CD14-positive monocyte (primary cell): ENCODE results near the gene SIGMAR1. TPM values are rescaled to one million over a fixed set of nuclear protein-coding genes. Genes with fewer than 3 reads are reported as not detected.
A peak's percentile ranks its signal among the peaks of the same experiment; 100 is the strongest.

ENCODE experiments used
- DNase-seq, 3 donors: peaks; one replicate each; pipeline ENCODE4 v3.0.0-alpha.2; 2011 to 2022
- H2AFZ ChIP-seq: 2 replicates; pipeline ENCODE4 v1.6.0; 2012; ENCODE audit warnings: mild to moderate bottlenecking, low read depth, low read length, inconsistent platforms; ENCODE audit not compliant: insufficient read depth, poor library complexity, severe bottlenecking
- H3K27ac ChIP-seq, 2 donors: 1 replicate in 1 of 2; 2 replicates in 1 of 2; pipeline ENCODE4 v1.5.1; 2012 to 2013; ENCODE audit warnings: low read length in 2 of 2, control low read depth in 1 of 2, inconsistent platforms in 1 of 2, low read depth in 1 of 2, mild to moderate bottlenecking in 1 of 2
- H3K27me3 ChIP-seq, 2 donors: one replicate each; pipeline versions ENCODE4 v1.6.0 to v1.6.1; 2011 to 2013; ENCODE audit warnings: low read length in 2 of 2; ENCODE audit not compliant: control insufficient read depth in 2 of 2, insufficient read depth in 2 of 2
- H3K36me3 ChIP-seq, 2 donors: replicated peaks in 1 of 2; 1 replicate in 1 of 2; 2 replicates in 1 of 2; pipeline versions ENCODE4 v1.5.1 to v1.6.1; 2012 to 2013; ENCODE audit warnings: low read length in 2 of 2, control low read depth in 1 of 2, inconsistent platforms in 1 of 2, mild to moderate bottlenecking in 1 of 2; ENCODE audit not compliant: insufficient read depth in 2 of 2, control insufficient read depth in 1 of 2
- H3K4me1 ChIP-seq, 2 donors: 1 replicate in 1 of 2; 2 replicates in 1 of 2; pipeline versions ENCODE4 v1.5.1 to v1.6.1; 2012 to 2013; ENCODE audit warnings: low read length in 2 of 2, control low read depth in 1 of 2, inconsistent platforms in 1 of 2, mild to moderate bottlenecking in 1 of 2, moderate library complexity in 1 of 2; ENCODE audit not compliant: insufficient read depth in 2 of 2, control insufficient read depth in 1 of 2
- H3K4me2 ChIP-seq: replicated peaks from 2 replicates; pipeline ENCODE3; 2012; ENCODE audit warnings: low read length, moderate library complexity, mild to moderate bottlenecking; ENCODE audit not compliant: poor library complexity, severe bottlenecking; ENCODE audit errors: extremely low read depth
- H3K4me3 ChIP-seq, 3 experiments: fragments of 200-600 bp in 1 of 3; sonication (generic) in 1 of 3; replicated peaks in 1 of 3; 1 replicate in 2 of 3; 2 replicates in 1 of 3; pipeline ENCODE4 v1.5.1; 2011 to 2013; ENCODE audit warnings: low read length in 3 of 3, mild to moderate bottlenecking in 3 of 3, control low read depth in 2 of 3, low read depth in 2 of 3, inconsistent platforms in 1 of 3, moderate library complexity in 1 of 3
- H3K79me2 ChIP-seq: 2 replicates; pipeline ENCODE4 v1.6.0; 2012; ENCODE audit warnings: mild to moderate bottlenecking, control low read depth, inconsistent platforms, low read length, moderate library complexity; ENCODE audit not compliant: insufficient read depth
- H3K9ac ChIP-seq: 2 replicates; pipeline ENCODE4 v1.6.0; 2017; ENCODE audit warnings: low read length, mild to moderate bottlenecking; ENCODE audit not compliant: insufficient read depth, poor library complexity, severe bottlenecking
- H3K9me3 ChIP-seq, 2 donors: replicated peaks in 1 of 2; 1 replicate in 1 of 2; 2 replicates in 1 of 2; pipeline versions ENCODE4 v1.5.1 to v1.6.1; 2012 to 2013; ENCODE audit warnings: low read length in 2 of 2, control low read depth in 1 of 2; ENCODE audit not compliant: control insufficient read depth in 1 of 2, insufficient read depth in 1 of 2
- H4K20me1 ChIP-seq: 2 replicates; pipeline ENCODE4 v1.6.0; 2012; ENCODE audit warnings: mild to moderate bottlenecking, low read length, control low read depth, moderate library complexity; ENCODE audit not compliant: insufficient read depth
- H3K27ac Mint-ChIP-seq, 7 donors: one replicate each; pipeline ENCODE4 v1.8.0; 2020; ENCODE audit warnings: mild to moderate bottlenecking in 7 of 7, mixed read lengths in 7 of 7, moderate library complexity in 6 of 7, inconsistent platforms in 2 of 7
- H3K27me3 Mint-ChIP-seq, 3 donors: one replicate each; pipeline ENCODE4 v1.8.0; 2021 to 2022; ENCODE audit warnings: low read depth in 3 of 3, mild to moderate bottlenecking in 3 of 3, mixed read lengths in 3 of 3, moderate library complexity in 3 of 3, inconsistent platforms in 1 of 3
- H3K36me3 Mint-ChIP-seq, 2 donors: one replicate each; pipeline ENCODE4 v1.8.0; 2020; ENCODE audit warnings: mixed read lengths in 2 of 2, inconsistent platforms in 1 of 2, mild to moderate bottlenecking in 1 of 2
- H3K4me1 Mint-ChIP-seq: one replicate; pipeline ENCODE4 v1.8.0; 2020; ENCODE audit warnings: mild to moderate bottlenecking, mixed read lengths
- H3K4me3 Mint-ChIP-seq, 2 donors: one replicate each; pipeline ENCODE4 v1.8.0; 2020; ENCODE audit warnings: mild to moderate bottlenecking in 2 of 2, mixed read lengths in 2 of 2, moderate library complexity in 1 of 2
- H3K9me3 Mint-ChIP-seq, 7 donors: one replicate each; pipeline ENCODE4 v1.8.0; 2020 to 2022; ENCODE audit warnings: mixed read lengths in 7 of 7, mild to moderate bottlenecking in 6 of 7, moderate library complexity in 6 of 7, inconsistent platforms in 2 of 7
- WGBS: methylation state at CpG from one replicate; pipeline ENCODE4 v1.1.5; 2013; ENCODE audit warnings: missing lambda C conversion rate; ENCODE audit not compliant: insufficient coverage; 5-methylcytosine and 5-hydroxymethylcytosine counted together
- intact Hi-C, 2 donors: fragments of 100-400 bp; cut with micrococcal nuclease; formaldehyde crosslinking; loops; one replicate each; pipeline versions ENCODE4 v1.15.0 to v1.15.1; 2023
- polyA minus RNA-seq: library from RNA; depleted of rRNA, polyadenylated mRNA; stranded (reverse); fragments of >200 nt; gene quantifications from 2 replicates; pipeline ENCODE4 v1.2.3, GENCODE V29; 2012
- polyA plus RNA-seq, 3 donors: library from polyadenylated mRNA; depleted of rRNA in 1 of 3; unstranded in 2 of 3; stranded (reverse) in 1 of 3; fragments of 300-500 nt in 2 of 3; fragments of >200 nt in 1 of 3; fragmentation: Illumina TruSeq in 2 of 3; gene quantifications; 1 replicate in 2 of 3; 2 replicates in 1 of 3; pipeline ENCODE4 v1.2.3, GENCODE V29; 2012 to 2021
- total RNA-seq, 12 experiments: library from RNA in 1 of 12; stranded (reverse) in 1 of 12; fragments of 120-200 nt in 1 of 12; gene quantifications; one replicate each; pipeline ENCODE4 v1.2.4 and lab custom pipeline; 2013 to 2026; ENCODE audit warnings: mixed read lengths in 6 of 12, inconsistent platforms in 1 of 12
- TF ChIP-seq, protein P1 (sequence below): fragments of 200-600 bp; IDR thresholded peaks from one replicate; pipeline ENCODE4 v1.8.0; 2022; ENCODE audit warnings: antibody characterized with exemption, mild to moderate bottlenecking

Gene SIGMAR1
- 15.2 TPM for total RNA-seq (2013)
- polyA plus RNA-seq: 10 to 100 TPM; 26.6 to 59.6 (median 49.5) TPM
- 16.6 and 19.1 TPM in 2 replicates for polyA minus RNA-seq
- total RNA-seq (lab: John Stamatoyannopoulos, UW): 1.2 to 10.5 (median 7.9) reads per million in 11 experiments

- TF ChIP-seq, protein P1, sequence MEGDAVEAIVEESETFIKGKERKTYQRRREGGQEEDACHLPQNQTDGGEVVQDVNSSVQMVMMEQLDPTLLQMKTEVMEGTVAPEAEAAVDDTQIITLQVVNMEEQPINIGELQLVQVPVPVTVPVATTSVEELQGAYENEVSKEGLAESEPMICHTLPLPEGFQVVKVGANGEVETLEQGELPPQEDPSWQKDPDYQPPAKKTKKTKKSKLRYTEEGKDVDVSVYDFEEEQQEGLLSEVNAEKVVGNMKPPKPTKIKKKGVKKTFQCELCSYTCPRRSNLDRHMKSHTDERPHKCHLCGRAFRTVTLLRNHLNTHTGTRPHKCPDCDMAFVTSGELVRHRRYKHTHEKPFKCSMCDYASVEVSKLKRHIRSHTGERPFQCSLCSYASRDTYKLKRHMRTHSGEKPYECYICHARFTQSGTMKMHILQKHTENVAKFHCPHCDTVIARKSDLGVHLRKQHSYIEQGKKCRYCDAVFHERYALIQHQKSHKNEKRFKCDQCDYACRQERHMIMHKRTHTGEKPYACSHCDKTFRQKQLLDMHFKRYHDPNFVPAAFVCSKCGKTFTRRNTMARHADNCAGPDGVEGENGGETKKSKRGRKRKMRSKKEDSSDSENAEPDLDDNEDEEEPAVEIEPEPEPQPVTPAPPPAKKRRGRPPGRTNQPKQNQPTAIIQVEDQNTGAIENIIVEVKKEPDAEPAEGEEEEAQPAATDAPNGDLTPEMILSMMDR: no peak
- Histone ChIP-seq H3K36me3 (peaks cover 0 to 13% of the 10 kb centered on the region in 2 donors), H3K27me3 (peaks cover 0 to 1% of the 10 kb centered on the region in 2 donors), H3K4me1 (peaks cover 28 to 34% of the 10 kb centered on the region in 2 donors), H3K4me3 (peak within 1 kb of the TSS; percentile 69 to 91 (median 86)), H3K9me3 (no peaks in the 10 kb centered on the region), H2AFZ (peak within 1 kb of the TSS; percentile 97), H3K4me2 (peak within 1 kb of the TSS; percentile 94), H4K20me1 (no peaks in the 10 kb centered on the region), H3K27ac (peak within 1 kb of the TSS; percentile 77 to 92), H3K9ac (peak within 1 kb of the TSS; percentile 77), H3K79me2 (peaks cover 15% of the 10 kb centered on the region)
- Mint-ChIP-seq H3K4me3 (peak within 1 kb of the TSS; percentile 82 to 91), H3K4me1 (peaks cover 34% of the 10 kb centered on the region), H3K27ac (peak within 1 kb of the TSS; percentile 90 to 96 (median 92)), H3K9me3 (peaks cover 0 to 2% (median 0%) of the 10 kb centered on the region in 7 donors), H3K27me3 (peaks cover 3 to 6% (median 5%) of the 10 kb centered on the region in 3 donors), H3K36me3 (peaks cover 10 to 14% of the 10 kb centered on the region in 2 donors)
- peak; percentile 84 to 90 (median 88) for DNase-seq
- WGBS: under 1% methylated on average over 73 of the region's 74 CpGs
- intact Hi-C loops: loop anchor here in 1 of 2 donors (5.0 kb wide), 1 partner anchor 35 kb away; no protein-coding TSS in a partner anchor
Measured at GRCh38 chr9:34637356-34638137, at the start of gene SIGMAR1. Gene SIGMAR1, minus strand, starts transcription at chr9:34637787. Its CDS starts 90 bp downstream, at chr9:34637697.

DNA sequence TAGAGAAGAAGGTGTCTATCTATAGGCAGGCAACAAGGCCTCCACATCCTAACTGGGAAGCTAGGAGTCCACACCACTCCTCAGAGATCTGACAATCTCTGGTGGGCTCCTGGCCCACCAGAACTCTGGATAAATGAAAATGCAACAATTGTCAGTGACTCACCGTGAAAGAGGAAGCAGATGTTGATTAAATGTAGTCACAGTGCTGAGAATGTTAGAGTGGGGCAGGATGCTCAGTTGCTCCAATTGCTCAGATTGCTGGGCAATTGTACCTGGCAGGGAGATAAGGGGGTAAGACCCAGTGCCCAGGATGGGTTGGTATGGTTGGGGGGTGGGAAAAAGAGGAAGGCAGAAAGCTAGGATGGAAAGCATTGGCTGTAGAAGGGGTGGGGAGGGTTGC, 49.1 kb upstream of the SIGMAR1 start:
- H3K4me1 ChIP-seq: peaks cover 25 to 26% of the 10 kb centered on the region in 2 donors
- no peaks in the 10 kb centered on the region for H3K79me2 ChIP-seq
- Mint-ChIP-seq H3K9me3 (peaks cover 0 to 1% (median 0%) of the 10 kb centered on the region in 7 donors), H3K36me3 (no peaks in the 10 kb centered on the region), H3K27me3 (peaks cover 0 to 4% (median 3%) of the 10 kb centered on the region in 3 donors), H3K4me1 (peaks cover 30% of the 10 kb centered on the region), H3K4me3 (no peak overlapping the region), H3K27ac (peak overlapping the region in 2 of 7 donors; percentile 52 to 58)
- intact Hi-C loops: no loop called here
- H4K20me1 ChIP-seq: no peaks in the 10 kb centered on the region
- no peak overlapping the region for H3K27ac ChIP-seq
- H3K9me3 ChIP-seq: no peaks in the 10 kb centered on the region
- no peaks in the 10 kb centered on the region for H3K27me3 ChIP-seq
- no peak overlapping the region for H3K4me2 ChIP-seq
- H3K4me3 ChIP-seq: no peak overlapping the region
- peak in 1 of 3 donors; percentile 10 for DNase-seq
- TF ChIP-seq, protein P1: no peak
- 0% methylated on average over 1 of the region's 1 CpG for WGBS
- no peak overlapping the region for H2AFZ ChIP-seq
- H3K9ac ChIP-seq: no peak overlapping the region
- H3K36me3 ChIP-seq: no peaks in the 10 kb centered on the region
